Caco-2 (cell line): ENCODE measurements around the gene STK32B. TPM values are rescaled to one million over a fixed set of nuclear protein-coding genes. Genes with fewer than 3 reads are reported as not detected.
A peak's percentile ranks its signal among the peaks of the same experiment; 100 is the strongest.

Experiments
- BruUV-seq: library from RNA; stranded (reverse); fragments of 400-500 nt; replicated peaks from 2 replicates; lab custom pipeline; 2021; lab: Mats Ljungman, UMichigan
- CTCF ChIA-PET: fragments of 300-600 bp; sonication (Branson Sonifier 250); formaldehyde crosslinking; loops from one replicate; lab custom pipeline; 2022; ENCODE audit warnings: antibody characterized with exemption; lab: Charles Lee
- POLR2A ChIA-PET: fragments of 300-600 bp; sonication (Branson Sonifier 250); formaldehyde crosslinking; loops from one replicate; lab custom pipeline; 2022; ENCODE audit warnings: antibody characterized with exemption; lab: Charles Lee
- DNase-seq, 2 experiments: peaks; one replicate each; pipeline versions ENCODE4 v3.0.0 to v3.0.0-alpha.2; 2020 to 2022
- H3K27me3 ChIP-seq: replicated peaks from 2 replicates; pipeline ENCODE4 v1.6.0; 2011; ENCODE audit warnings: low read length; ENCODE audit not compliant: control insufficient read depth, insufficient read depth
- H3K36me3 ChIP-seq: 2 replicates; pipeline ENCODE4 v1.5.1; 2011; ENCODE audit warnings: low read length; ENCODE audit not compliant: control insufficient read depth, insufficient read depth
- H3K4me1 ChIP-seq: fragments of 250-450 bp; sonication (Bioruptor Pico); 2 replicates; pipeline ENCODE4 v1.5.1; 2020; ENCODE audit warnings: mild to moderate bottlenecking
- H3K4me3 ChIP-seq: 2 replicates; pipeline ENCODE4 v1.5.1; 2011; ENCODE audit warnings: low read depth, mild to moderate bottlenecking, control low read depth, low read length
- H3K9me3 ChIP-seq: fragments of 250-450 bp; sonication (Bioruptor Pico); 2 replicates; pipeline ENCODE4 v1.5.1; 2020; ENCODE audit warnings: mild to moderate bottlenecking, moderate library complexity
- H3K27ac Mint-ChIP-seq: one replicate; pipeline ENCODE4 v1.8.0; 2022; ENCODE audit warnings: mixed read lengths; ENCODE audit not compliant: unreplicated experiment
- H3K27me3 Mint-ChIP-seq: one replicate; pipeline ENCODE4 v1.8.0; 2022; ENCODE audit warnings: mixed read lengths; ENCODE audit not compliant: insufficient read depth, unreplicated experiment
- H3K36me3 Mint-ChIP-seq: one replicate; pipeline ENCODE4 v1.8.0; 2022; ENCODE audit warnings: mild to moderate bottlenecking, mixed read lengths; ENCODE audit not compliant: insufficient read depth, unreplicated experiment
- H3K4me1 Mint-ChIP-seq: one replicate; pipeline ENCODE4 v1.8.0; 2022; ENCODE audit warnings: low read depth, mixed read lengths; ENCODE audit not compliant: unreplicated experiment
- H3K4me3 Mint-ChIP-seq: one replicate; pipeline ENCODE4 v1.8.0; 2022; ENCODE audit warnings: mild to moderate bottlenecking, moderate library complexity, mixed read lengths; ENCODE audit not compliant: unreplicated experiment
- H3K9me3 Mint-ChIP-seq: one replicate; pipeline ENCODE4 v1.8.0; 2022; ENCODE audit warnings: mixed read lengths; ENCODE audit not compliant: unreplicated experiment
- intact Hi-C: fragments of 100-400 bp; cut with micrococcal nuclease; formaldehyde crosslinking; loops from one replicate; pipeline ENCODE4 v1.10.0; 2022; ENCODE audit not compliant: unreplicated experiment
- total RNA-seq: library from RNA; stranded (reverse); gene quantifications from 2 replicates; pipeline ENCODE4 v1.2.3, GENCODE V29; 2022
- TF ChIP-seq, protein P1 (sequence below), 2 experiments: fragments of 200-600 bp in 1 of 2; IDR thresholded peaks; 1 replicate in 1 of 2; 2 replicates in 1 of 2; pipeline versions ENCODE4 v1.5.1 to v1.8.0; 2011 to 2022; ENCODE audit warnings: antibody characterized with exemption in 1 of 2, control low read depth in 1 of 2, inconsistent platforms in 1 of 2, low read depth in 1 of 2, low read length in 1 of 2, mild to moderate bottlenecking in 1 of 2, moderate library complexity in 1 of 2; ENCODE audit not compliant: insufficient read depth in 1 of 2, severe bottlenecking in 1 of 2, unreplicated experiment in 1 of 2

The STK32B gene
- total RNA-seq, 1 experiment from 2014 or later = 11.2 TPM

DNA sequence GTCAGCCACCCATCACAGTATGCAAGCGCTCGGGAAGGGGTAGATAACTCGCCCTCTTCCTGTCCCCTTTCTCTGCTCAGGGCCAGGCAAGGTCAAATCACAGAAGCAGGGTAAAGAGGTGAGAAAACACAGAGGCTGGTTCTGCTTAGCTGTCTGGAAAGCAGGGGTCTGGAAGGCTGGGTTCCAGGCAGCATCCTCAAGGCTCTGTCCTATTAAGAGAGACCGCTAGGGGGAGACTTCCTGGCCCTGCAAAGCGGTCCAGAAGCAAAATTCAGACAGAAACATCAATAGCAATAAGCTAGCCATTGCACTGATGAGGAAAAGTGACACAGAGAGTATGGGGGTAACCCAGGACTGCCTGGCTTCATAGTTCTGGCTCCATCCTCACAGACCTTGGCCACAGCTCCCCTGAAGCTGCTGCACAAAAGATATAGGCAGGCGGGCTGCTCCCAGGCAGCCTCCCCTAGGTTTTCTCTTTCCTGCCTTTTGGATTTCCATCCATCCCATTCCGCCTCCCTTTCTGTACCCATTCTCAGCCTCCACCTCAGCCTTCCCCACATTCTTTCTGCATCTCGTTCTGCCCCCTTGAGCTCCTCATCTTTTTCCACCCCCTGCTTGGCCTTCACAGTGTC lies 348.6 kb downstream of the STK32B start:
- no TSS peak for BruUV-seq

DNA sequence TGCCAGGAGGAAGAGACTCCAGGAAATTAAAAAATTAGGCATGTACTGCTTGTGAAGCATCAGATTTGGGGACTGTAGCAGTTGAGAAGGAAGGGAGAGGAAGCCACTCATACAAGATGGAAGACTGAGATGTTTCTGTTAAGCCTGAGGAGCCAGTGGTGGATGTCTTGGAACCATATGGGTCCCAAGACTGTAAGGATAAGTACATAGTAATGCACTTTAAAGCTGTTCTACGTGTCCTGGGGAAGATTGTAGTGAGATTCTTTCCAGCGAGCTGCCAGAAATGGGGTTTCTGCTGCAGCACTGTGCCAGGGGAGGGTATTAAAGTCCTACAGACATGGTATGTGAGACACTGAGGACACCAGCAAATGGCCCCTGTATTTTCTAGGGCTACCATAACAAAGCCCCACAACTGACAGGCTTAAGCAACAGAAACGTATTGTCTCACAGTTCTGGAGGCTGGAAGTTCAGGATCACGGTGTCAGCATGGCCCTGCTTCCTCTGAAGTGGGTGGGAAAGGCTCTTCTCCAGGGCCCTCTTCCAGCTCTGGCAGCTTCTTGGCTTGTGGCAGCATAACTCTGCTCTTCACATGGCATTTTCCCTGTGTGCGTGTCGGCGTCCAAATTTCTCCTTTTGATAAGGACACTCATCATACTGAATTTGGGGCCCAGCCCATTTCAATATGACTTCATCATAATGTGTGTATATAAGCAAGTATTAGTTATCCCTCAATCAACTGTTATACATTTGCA lies 352.6 kb downstream of the STK32B start:
- Histone ChIP-seq H3K4me3 (no peak overlapping the region), H3K27me3 (no peaks in the 10 kb centered on the region), H3K4me1 (no peaks in the 10 kb centered on the region), H3K9me3 (peaks cover 14% of the 10 kb centered on the region), H3K36me3 (no peaks in the 10 kb centered on the region)
- CTCF ChIA-PET = no interaction called here
- TF ChIP-seq, protein P1, sequence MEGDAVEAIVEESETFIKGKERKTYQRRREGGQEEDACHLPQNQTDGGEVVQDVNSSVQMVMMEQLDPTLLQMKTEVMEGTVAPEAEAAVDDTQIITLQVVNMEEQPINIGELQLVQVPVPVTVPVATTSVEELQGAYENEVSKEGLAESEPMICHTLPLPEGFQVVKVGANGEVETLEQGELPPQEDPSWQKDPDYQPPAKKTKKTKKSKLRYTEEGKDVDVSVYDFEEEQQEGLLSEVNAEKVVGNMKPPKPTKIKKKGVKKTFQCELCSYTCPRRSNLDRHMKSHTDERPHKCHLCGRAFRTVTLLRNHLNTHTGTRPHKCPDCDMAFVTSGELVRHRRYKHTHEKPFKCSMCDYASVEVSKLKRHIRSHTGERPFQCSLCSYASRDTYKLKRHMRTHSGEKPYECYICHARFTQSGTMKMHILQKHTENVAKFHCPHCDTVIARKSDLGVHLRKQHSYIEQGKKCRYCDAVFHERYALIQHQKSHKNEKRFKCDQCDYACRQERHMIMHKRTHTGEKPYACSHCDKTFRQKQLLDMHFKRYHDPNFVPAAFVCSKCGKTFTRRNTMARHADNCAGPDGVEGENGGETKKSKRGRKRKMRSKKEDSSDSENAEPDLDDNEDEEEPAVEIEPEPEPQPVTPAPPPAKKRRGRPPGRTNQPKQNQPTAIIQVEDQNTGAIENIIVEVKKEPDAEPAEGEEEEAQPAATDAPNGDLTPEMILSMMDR (IDR thresholded peaks at IDR 0.05; ENCODE audit: insufficient read depth in 1 of 2, low read depth in 1 of 2, low read length in 1 of 2, severe bottlenecking in 1 of 2, unreplicated experiment in 1 of 2) = no peak
- peaks cover 10% of the 10 kb centered on the region for H3K36me3 Mint-ChIP-seq
- POLR2A ChIA-PET = no interaction called here
- peaks cover 22% of the 10 kb centered on the region for H3K9me3 Mint-ChIP-seq
- intact Hi-C loops = no loop called here
- H3K4me3 Mint-ChIP-seq = no peak overlapping the region
- no TSS peak for BruUV-seq
- no peak for DNase-seq
- no peak overlapping the region for H3K27ac Mint-ChIP-seq
- H3K4me1 Mint-ChIP-seq = no peaks in the 10 kb centered on the region
- H3K27me3 Mint-ChIP-seq = no peaks in the 10 kb centered on the region

More for the DNA sequence above, 348.6 kb downstream of the STK32B start:
- ChIA-PET POLR2A (no interaction called here), CTCF (interaction anchor here (1.0 kb wide), 1 partner anchor 12 kb away, joined by 4 read pairs; no protein-coding TSS in a partner anchor)
- Mint-ChIP-seq H3K9me3 (peaks cover 18% of the 10 kb centered on the region), H3K27me3 (peaks cover 2% of the 10 kb centered on the region), H3K4me3 (no peak overlapping the region), H3K27ac (no peak overlapping the region), H3K36me3 (peaks cover 10% of the 10 kb centered on the region), H3K4me1 (no peaks in the 10 kb centered on the region)
- TF ChIP-seq, protein P1 (IDR thresholded peaks at IDR 0.05; ENCODE audit: insufficient read depth in 1 of 2, low read depth in 1 of 2, low read length in 1 of 2, severe bottlenecking in 1 of 2, unreplicated experiment in 1 of 2) = peak; percentile 11 to 26
- Histone ChIP-seq H3K4me1 (no peaks in the 10 kb centered on the region), H3K27me3 (no peaks in the 10 kb centered on the region), H3K9me3 (no peaks in the 10 kb centered on the region), H3K36me3 (no peaks in the 10 kb centered on the region), H3K4me3 (no peak overlapping the region)
- peak in 1 of 2 experiments; percentile 13 for DNase-seq
- intact Hi-C loops = no loop called here

DNA sequence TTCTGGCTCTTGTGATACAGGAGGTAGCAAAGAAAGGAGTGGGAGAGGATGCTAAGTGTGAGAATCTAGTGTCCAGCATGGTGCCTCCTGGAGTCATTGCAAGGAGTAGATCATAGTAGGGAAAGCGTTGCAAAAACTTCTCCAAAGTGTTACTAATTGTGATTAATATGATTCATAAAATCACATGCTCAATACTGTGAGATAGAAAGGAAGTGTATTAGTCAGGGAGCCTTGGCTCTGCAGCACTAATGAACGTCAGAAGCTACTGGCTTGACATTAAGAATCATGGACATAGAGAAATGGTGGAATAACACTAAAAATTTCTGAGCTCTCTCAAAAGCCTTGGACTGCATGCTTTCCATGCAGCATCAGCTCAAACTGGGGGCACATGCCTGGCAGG lies 358.0 kb downstream of the STK32B start:
- Mint-ChIP-seq H3K36me3 (no peaks in the 10 kb centered on the region), H3K9me3 (peaks cover 22% of the 10 kb centered on the region), H3K27me3 (peaks cover 3% of the 10 kb centered on the region), H3K4me3 (no peak overlapping the region), H3K4me1 (no peaks in the 10 kb centered on the region), H3K27ac (no peak overlapping the region)
- ChIA-PET POLR2A (no interaction called here), CTCF (interaction anchor here (0.9 kb wide), 1 partner anchor 359 kb away, joined by 3 read pairs; no protein-coding TSS in a partner anchor)
- DNase-seq = no peak
- Histone ChIP-seq H3K4me3 (no peak overlapping the region), H3K9me3 (peaks cover 14% of the 10 kb centered on the region), H3K27me3 (no peaks in the 10 kb centered on the region), H3K4me1 (no peaks in the 10 kb centered on the region), H3K36me3 (no peaks in the 10 kb centered on the region)
- TF ChIP-seq, protein P1 (IDR thresholded peaks at IDR 0.05; ENCODE audit: insufficient read depth in 1 of 2, low read depth in 1 of 2, low read length in 1 of 2, severe bottlenecking in 1 of 2, unreplicated experiment in 1 of 2) = no peak
- intact Hi-C loops = no loop called here
- BruUV-seq = no TSS peak
